CD8-positive, alpha-beta memory T cell (primary cell): ENCODE data around the gene CREB3. TPM values are rescaled to one million over a fixed set of nuclear protein-coding genes. Genes with fewer than 3 reads are reported as not detected.

Experiments
- CTCF ChIA-PET: fragments of 350-600 bp; sonication (Branson Sonifier 250); formaldehyde crosslinking; loops from one replicate; lab custom pipeline; 2021; ENCODE audit warnings: antibody characterized with exemption; lab: Charles Lee
- POLR2A ChIA-PET: fragments of 350-600 bp; sonication (Branson Sonifier 250); formaldehyde crosslinking; loops from one replicate; lab custom pipeline; 2021; ENCODE audit warnings: antibody characterized with exemption; lab: Charles Lee
- DNase-seq, 5 donors: peaks; one replicate each; pipeline versions ENCODE4 v3.0.0 to v3.0.0-alpha.2; 2020 to 2022; ENCODE audit warnings: mixed read lengths in 1 of 5
- H3K27ac ChIP-seq: one replicate; pipeline ENCODE4 v1.7.0; 2013; ENCODE audit warnings: low read depth, mild to moderate bottlenecking, low read length, moderate library complexity
- H3K27me3 ChIP-seq: 2 replicates; pipeline ENCODE4 v1.7.0; 2013; ENCODE audit warnings: low read length, mild to moderate bottlenecking; ENCODE audit not compliant: insufficient read depth, poor library complexity, severe bottlenecking
- H3K36me3 ChIP-seq: 2 replicates; pipeline ENCODE4 v1.7.0; 2013; ENCODE audit warnings: mild to moderate bottlenecking, low read length, moderate library complexity; ENCODE audit not compliant: insufficient read depth
- H3K4me1 ChIP-seq: 2 replicates; pipeline ENCODE4 v1.7.0; 2013; ENCODE audit warnings: mild to moderate bottlenecking, low read length, moderate library complexity; ENCODE audit not compliant: insufficient read depth
- H3K4me3 ChIP-seq: 2 replicates; pipeline ENCODE4 v1.7.0; 2013; ENCODE audit warnings: mild to moderate bottlenecking, low read length
- H3K9me3 ChIP-seq: 2 replicates; pipeline ENCODE4 v1.7.0; 2013; ENCODE audit warnings: mild to moderate bottlenecking, low read length
- H3K27ac Mint-ChIP-seq, 8 donors: one replicate each; pipeline ENCODE4 v1.8.0; 2020 to 2021; ENCODE audit warnings: mixed read lengths in 8 of 8, mild to moderate bottlenecking in 6 of 8, inconsistent platforms in 3 of 8, moderate library complexity in 3 of 8
- H3K27me3 Mint-ChIP-seq, 2 donors: one replicate each; pipeline ENCODE4 v1.8.0; 2020 to 2021; ENCODE audit warnings: mixed read lengths in 2 of 2, mild to moderate bottlenecking in 1 of 2, moderate library complexity in 1 of 2
- H3K36me3 Mint-ChIP-seq, 3 donors: one replicate each; pipeline ENCODE4 v1.8.0; 2020 to 2021; ENCODE audit warnings: mixed read lengths in 3 of 3, inconsistent platforms in 1 of 3, mild to moderate bottlenecking in 1 of 3
- H3K4me1 Mint-ChIP-seq, 3 donors: one replicate each; pipeline ENCODE4 v1.8.0; 2020 to 2021; ENCODE audit warnings: mixed read lengths in 3 of 3, inconsistent platforms in 1 of 3, mild to moderate bottlenecking in 1 of 3
- H3K4me3 Mint-ChIP-seq, 7 donors: one replicate each; pipeline ENCODE4 v1.8.0; 2020 to 2021; ENCODE audit warnings: mixed read lengths in 7 of 7, mild to moderate bottlenecking in 6 of 7, moderate library complexity in 4 of 7, inconsistent platforms in 2 of 7
- H3K9me3 Mint-ChIP-seq, 5 donors: one replicate each; pipeline ENCODE4 v1.8.0; 2020 to 2022; ENCODE audit warnings: mixed read lengths in 5 of 5, mild to moderate bottlenecking in 3 of 5, moderate library complexity in 2 of 5, inconsistent platforms in 1 of 5
- polyA plus RNA-seq: library from polyadenylated mRNA; unstranded; fragments of 300-500 nt; fragmentation: Illumina TruSeq; gene quantifications from one replicate; pipeline ENCODE4 v1.2.3, GENCODE V29; 2021
- total RNA-seq, 2 experiments: library from RNA; stranded (reverse); gene quantifications; one replicate each; pipeline ENCODE4 v1.2.3, GENCODE V29; 2021

Gene CREB3
- total RNA-seq (10 to 100 TPM; 38.0 to 38.6 TPM), polyA plus RNA-seq (53.6 TPM)

GRCh38 chr9:35732185-35732799 is at the start of gene CREB3, which contains the start of gene TLN1:
CREB3 (plus strand) TSS chr9:35732666; CDS start chr9:35732773, 107 bp downstream.
TLN1 (minus strand) TSS chr9:35732195; CDS start chr9:35725694, 6,501 bp downstream.
- ChIA-PET POLR2A (interaction anchor here (0.7 to 3.7 kb wide), 15 partner anchors 10 to 660 kb away, joined by 3 to 45 read pairs (median 6); partner anchors contain the start of genes ARHGEF39, CCDC107, GBA2 and RGP1), CTCF (interaction anchor here (0.7 to 8.0 kb wide), 19 partner anchors 11 to 150 kb away, joined by 3 to 89 read pairs (median 5); partner anchors contain the start of genes CCDC107, GBA2, RGP1 and RMRP)
- peaks cover 20 to 27% (median 22%) of the 10 kb centered on the region in 3 donors for H3K4me1 Mint-ChIP-seq
- H3K27ac Mint-ChIP-seq, result peak within 1 kb of the TSS in 7 of 8 donors; percentile 92 to 98 (median 95)
- H3K9me3 Mint-ChIP-seq, result no peaks in the 10 kb centered on the region
- H3K9me3 ChIP-seq, result no peaks in the 10 kb centered on the region
- peaks cover 63% of the 10 kb centered on the region for H3K4me1 ChIP-seq
- peaks cover 14% of the 10 kb centered on the region for H3K36me3 ChIP-seq
- peak within 1 kb of the TSS; percentile 92 for H3K27ac ChIP-seq
- H3K4me3 Mint-ChIP-seq, result peak within 1 kb of the TSS in 4 of 7 donors; percentile 87 to 96 (median 94)
- peak; percentile 91 to 98 (median 97) for DNase-seq
- peak within 1 kb of the TSS; percentile 97 for H3K4me3 ChIP-seq
- H3K36me3 Mint-ChIP-seq, result peaks cover 4 to 35% (median 9%) of the 10 kb centered on the region in 3 donors
- no peaks in the 10 kb centered on the region for H3K27me3 Mint-ChIP-seq
- H3K27me3 ChIP-seq, result no peaks in the 10 kb centered on the region

GRCh38 chr9:35683323-35683722 is 49.1 kb upstream of the CREB3 start:
- CTCF ChIA-PET, result interaction anchor here (1.0 to 3.9 kb wide), 4 partner anchors 14 to 36 kb away, joined by 3 to 31 read pairs (median 5); partner anchors contain the start of genes CCDC107 and RMRP

DNA sequence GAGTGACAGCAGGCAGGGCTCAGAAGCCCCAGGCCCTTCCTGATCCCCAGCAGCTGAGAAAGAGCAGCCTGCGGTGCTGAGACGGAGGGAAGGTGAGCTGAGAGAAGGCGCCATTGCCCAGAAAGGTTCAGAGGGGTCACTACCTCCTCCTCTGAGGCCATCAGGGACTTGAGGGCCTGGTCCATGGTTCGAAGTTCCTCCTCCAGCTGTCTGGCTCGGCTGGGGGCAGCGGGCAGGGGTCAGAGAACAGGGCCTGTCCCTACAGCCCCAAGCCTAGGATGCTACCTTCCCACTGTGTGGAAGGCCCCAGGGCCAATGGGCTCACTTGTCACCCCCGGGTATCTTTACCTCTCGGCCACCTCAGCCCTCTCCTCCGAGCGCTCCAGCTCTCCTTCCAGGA is 47.5 kb upstream of the CREB3 start:
- no peak for DNase-seq
- Histone ChIP-seq H3K9me3 (no peaks in the 10 kb centered on the region), H3K36me3 (no peaks in the 10 kb centered on the region), H3K4me1 (no peaks in the 10 kb centered on the region), H3K27me3 (no peaks in the 10 kb centered on the region), H3K27ac (no peak overlapping the region), H3K4me3 (no peak overlapping the region)
- Mint-ChIP-seq H3K4me3 (no peak overlapping the region), H3K36me3 (peaks cover 0 to 1% (median 0%) of the 10 kb centered on the region in 3 donors), H3K9me3 (no peaks in the 10 kb centered on the region), H3K27ac (no peak overlapping the region), H3K27me3 (no peaks in the 10 kb centered on the region), H3K4me1 (peaks cover 0 to 14% (median 7%) of the 10 kb centered on the region in 3 donors)
- ChIA-PET POLR2A (no interaction called here), CTCF (interaction anchor here (0.9 to 3.9 kb wide), 4 partner anchors 12 to 81 kb away, joined by 3 to 31 read pairs (median 6); no protein-coding TSS in a partner anchor)

More at GRCh38 chr9:35683323-35683722, 49.1 kb upstream of the CREB3 start:
- H3K4me1 ChIP-seq, result no peaks in the 10 kb centered on the region
- no peaks in the 10 kb centered on the region for H3K9me3 ChIP-seq
- POLR2A ChIA-PET, result no interaction called here
- no peak overlapping the region for H3K4me3 ChIP-seq
- no peaks in the 10 kb centered on the region for H3K27me3 ChIP-seq
- Mint-ChIP-seq H3K27ac (peak overlapping the region in 3 of 8 donors; percentile 13 to 73 (median 26)), H3K36me3 (peaks cover 0 to 1% (median 0%) of the 10 kb centered on the region in 3 donors), H3K9me3 (no peaks in the 10 kb centered on the region), H3K4me3 (peak overlapping the region in 2 of 7 donors; percentile 24 to 59), H3K27me3 (no peaks in the 10 kb centered on the region), H3K4me1 (peaks cover 0 to 4% (median 3%) of the 10 kb centered on the region in 3 donors)
- no peak overlapping the region for H3K27ac ChIP-seq
- no peak for DNase-seq
- no peaks in the 10 kb centered on the region for H3K36me3 ChIP-seq

GRCh38 chr9:35685506-35685905 is 47.0 kb upstream of the CREB3 start:
- no peaks in the 10 kb centered on the region for H3K4me1 ChIP-seq
- peaks cover 0 to 1% (median 0%) of the 10 kb centered on the region in 3 donors for H3K36me3 Mint-ChIP-seq
- no peak overlapping the region for H3K27ac ChIP-seq
- H3K27ac Mint-ChIP-seq, result no peak overlapping the region
- no peaks in the 10 kb centered on the region for H3K9me3 ChIP-seq
- no peaks in the 10 kb centered on the region for H3K27me3 Mint-ChIP-seq
- no peaks in the 10 kb centered on the region for H3K27me3 ChIP-seq
- POLR2A ChIA-PET, result no interaction called here
- DNase-seq, result no peak
- H3K4me3 ChIP-seq, result no peak overlapping the region
- H3K4me1 Mint-ChIP-seq, result peaks cover 0 to 14% (median 7%) of the 10 kb centered on the region in 3 donors
- CTCF ChIA-PET, result interaction anchor here (0.9 to 3.9 kb wide), 3 partner anchors 12 to 74 kb away, joined by 3 to 31 read pairs (median 7); no protein-coding TSS in a partner anchor
- no peaks in the 10 kb centered on the region for H3K36me3 ChIP-seq
- H3K9me3 Mint-ChIP-seq, result no peaks in the 10 kb centered on the region
- H3K4me3 Mint-ChIP-seq, result no peak overlapping the region

GRCh38 chr9:35686222-35687203 is 46.0 kb upstream of the CREB3 start:
- Histone ChIP-seq H3K4me3 (no peak overlapping the region), H3K27ac (no peak overlapping the region), H3K4me1 (peaks cover 5% of the 10 kb centered on the region), H3K9me3 (no peaks in the 10 kb centered on the region), H3K36me3 (no peaks in the 10 kb centered on the region), H3K27me3 (no peaks in the 10 kb centered on the region)
- no peaks in the 10 kb centered on the region for H3K9me3 Mint-ChIP-seq
- no peak for DNase-seq
- H3K36me3 Mint-ChIP-seq, result peaks cover 0 to 1% (median 0%) of the 10 kb centered on the region in 3 donors
- CTCF ChIA-PET, result interaction anchor here (0.9 to 3.9 kb wide), 3 partner anchors 11 to 75 kb away, joined by 4 to 31 read pairs (median 4); no protein-coding TSS in a partner anchor
- peaks cover 4 to 23% (median 15%) of the 10 kb centered on the region in 3 donors for H3K4me1 Mint-ChIP-seq
- peak overlapping the region in 1 of 7 donors; percentile 41 for H3K4me3 Mint-ChIP-seq
- peak overlapping the region in 3 of 8 donors; percentile 1 to 77 (median 51) for H3K27ac Mint-ChIP-seq
- POLR2A ChIA-PET, result interaction anchor here (0.6 to 0.7 kb wide), 2 partner anchors 37 to 1330 kb away, joined by 3 to 11 read pairs; no protein-coding TSS in a partner anchor
- no peaks in the 10 kb centered on the region for H3K27me3 Mint-ChIP-seq

GRCh38 chr9:35687306-35687705 is 45.2 kb upstream of the CREB3 start:
- Histone ChIP-seq H3K27me3 (no peaks in the 10 kb centered on the region), H3K9me3 (no peaks in the 10 kb centered on the region), H3K4me3 (no peak overlapping the region), H3K36me3 (no peaks in the 10 kb centered on the region), H3K4me1 (peaks cover 6% of the 10 kb centered on the region), H3K27ac (no peak overlapping the region)
- Mint-ChIP-seq H3K4me1 (peaks cover 10 to 28% (median 18%) of the 10 kb centered on the region in 3 donors), H3K36me3 (peaks cover 0 to 1% (median 0%) of the 10 kb centered on the region in 3 donors), H3K9me3 (no peaks in the 10 kb centered on the region), H3K4me3 (peak overlapping the region in 5 of 7 donors; percentile 18 to 74 (median 35)), H3K27me3 (no peaks in the 10 kb centered on the region), H3K27ac (peak overlapping the region in 6 of 8 donors; percentile 0 to 96 (median 56))
- CTCF ChIA-PET, result interaction anchor here (1.0 to 1.6 kb wide), 4 partner anchors 9 to 76 kb away, joined by 3 to 8 read pairs (median 6); partner anchors contain the start of genes CCDC107, RMRP and SIT1
- DNase-seq, result no peak
- POLR2A ChIA-PET, result interaction anchor here (1.0 kb wide), 1 partner anchor 23 kb away, joined by 3 read pairs; no protein-coding TSS in a partner anchor
